CD4-positive, alpha-beta memory T cell (primary cell): Measurements from ENCODE around the gene PRDM1. TPM values are rescaled to one million over a fixed set of nuclear protein-coding genes. Genes with fewer than 3 reads are reported as not detected.

ENCODE experiments used
- CTCF ChIA-PET: fragments of 350-600 bp; sonication (Branson Sonifier 250); formaldehyde crosslinking; loops from one replicate; lab custom pipeline; 2021; ENCODE audit warnings: inconsistent platforms; ENCODE audit not compliant: partially characterized antibody; lab: Charles Lee
- POLR2A ChIA-PET: fragments of 350-600 bp; sonication (Branson Sonifier 250); formaldehyde crosslinking; loops from one replicate; lab custom pipeline; 2021; ENCODE audit not compliant: partially characterized antibody; lab: Charles Lee
- DNase-seq, 5 donors: peaks; one replicate each; pipeline versions ENCODE4 v3.0.0 to v3.0.0-alpha.2; 2020 to 2022; ENCODE audit warnings: mixed read lengths in 1 of 5
- H3K27ac ChIP-seq: one replicate; pipeline ENCODE4 v1.7.0; 2013; ENCODE audit warnings: low read depth, low read length
- H3K27me3 ChIP-seq: 2 replicates; pipeline ENCODE4 v1.7.0; 2013; ENCODE audit warnings: mild to moderate bottlenecking, low read length, moderate library complexity; ENCODE audit not compliant: insufficient read depth
- H3K36me3 ChIP-seq: 2 replicates; pipeline ENCODE4 v1.7.0; 2013; ENCODE audit warnings: mild to moderate bottlenecking, low read length, moderate library complexity; ENCODE audit not compliant: insufficient read depth
- H3K4me1 ChIP-seq: 2 replicates; pipeline ENCODE4 v1.7.0; 2013; ENCODE audit warnings: mild to moderate bottlenecking, low read length, moderate library complexity; ENCODE audit not compliant: insufficient read depth
- H3K4me3 ChIP-seq, 2 donors: one replicate each; pipeline ENCODE4 v1.7.0; 2013; ENCODE audit warnings: low read length in 2 of 2, mild to moderate bottlenecking in 1 of 2
- H3K9me3 ChIP-seq, 2 donors: one replicate each; pipeline ENCODE4 v1.7.0; 2013; ENCODE audit warnings: low read length in 2 of 2, control low read depth in 1 of 2; ENCODE audit not compliant: control insufficient read depth in 1 of 2
- H3K27ac Mint-ChIP-seq, 7 donors: one replicate each; pipeline ENCODE4 v1.8.0; 2020 to 2021; ENCODE audit warnings: mixed read lengths in 7 of 7, mild to moderate bottlenecking in 6 of 7, inconsistent platforms in 3 of 7, moderate library complexity in 3 of 7
- H3K27me3 Mint-ChIP-seq, 2 donors: one replicate each; pipeline ENCODE4 v1.8.0; 2020 to 2021; ENCODE audit warnings: mixed read lengths in 2 of 2
- H3K36me3 Mint-ChIP-seq, 2 donors: one replicate each; pipeline ENCODE4 v1.8.0; 2020 to 2021; ENCODE audit warnings: mixed read lengths in 2 of 2, inconsistent platforms in 1 of 2, mild to moderate bottlenecking in 1 of 2
- H3K4me1 Mint-ChIP-seq, 4 donors: one replicate each; pipeline ENCODE4 v1.8.0; 2020 to 2021; ENCODE audit warnings: mixed read lengths in 4 of 4, mild to moderate bottlenecking in 1 of 4
- H3K4me3 Mint-ChIP-seq, 8 donors: one replicate each; pipeline ENCODE4 v1.8.0; 2020 to 2021; ENCODE audit warnings: mixed read lengths in 8 of 8, mild to moderate bottlenecking in 7 of 8, moderate library complexity in 6 of 8, inconsistent platforms in 3 of 8
- H3K9me3 Mint-ChIP-seq, 8 donors: one replicate each; pipeline ENCODE4 v1.8.0; 2020 to 2021; ENCODE audit warnings: mixed read lengths in 8 of 8, mild to moderate bottlenecking in 5 of 8, inconsistent platforms in 3 of 8, moderate library complexity in 1 of 8
- intact Hi-C: fragments of 100-400 bp; cut with micrococcal nuclease; formaldehyde crosslinking; loops from one replicate; pipeline ENCODE4 v1.15.1; 2023
- polyA plus RNA-seq, 2 donors: library from polyadenylated mRNA; unstranded; fragments of 300-500 nt; fragmentation: Illumina TruSeq; gene quantifications; one replicate each; pipeline ENCODE4 v1.2.3, GENCODE V29; 2021
- total RNA-seq, 2 experiments: library from RNA; stranded (reverse); gene quantifications; one replicate each; pipeline ENCODE4 v1.2.3, GENCODE V29; 2021

The PRDM1 gene
- total and polyA plus RNA-seq, 4 experiments from 2014 or later = 33.4 to 97.0 (median 39.7) TPM

- peaks cover 28 to 47% (median 38%) of the 10 kb centered on the region in 4 donors for H3K4me1 Mint-ChIP-seq
- no peaks in the 10 kb centered on the region for H3K36me3 ChIP-seq
- H3K27ac Mint-ChIP-seq = peak overlapping the region in 5 of 7 donors; percentile 7 to 78 (median 53)
- no peaks in the 10 kb centered on the region for H3K9me3 ChIP-seq
- intact Hi-C loops = no loop called here
- no peak overlapping the region for H3K27ac ChIP-seq
- CTCF ChIA-PET = interaction anchor here (0.9 to 2.1 kb wide), 5 partner anchors 9 to 596 kb away, joined by 3 to 6 read pairs (median 4); no protein-coding TSS in a partner anchor
- H3K27me3 ChIP-seq = no peaks in the 10 kb centered on the region
- H3K4me3 ChIP-seq = no peak overlapping the region
- H3K9me3 Mint-ChIP-seq = no peaks in the 10 kb centered on the region
- H3K36me3 Mint-ChIP-seq = no peaks in the 10 kb centered on the region
- DNase-seq = no peak
- no peak overlapping the region for H3K4me3 Mint-ChIP-seq
- no peaks in the 10 kb centered on the region for H3K27me3 Mint-ChIP-seq
- POLR2A ChIA-PET = interaction anchor here (0.7 to 1.0 kb wide), 3 partner anchors 38 to 298 kb away, joined by 3 read pairs; no protein-coding TSS in a partner anchor
- peaks cover 27% of the 10 kb centered on the region for H3K4me1 ChIP-seq
Measured at GRCh38 chr6:106079961-106080762, 6.0 kb upstream of the PRDM1 start.

DNA sequence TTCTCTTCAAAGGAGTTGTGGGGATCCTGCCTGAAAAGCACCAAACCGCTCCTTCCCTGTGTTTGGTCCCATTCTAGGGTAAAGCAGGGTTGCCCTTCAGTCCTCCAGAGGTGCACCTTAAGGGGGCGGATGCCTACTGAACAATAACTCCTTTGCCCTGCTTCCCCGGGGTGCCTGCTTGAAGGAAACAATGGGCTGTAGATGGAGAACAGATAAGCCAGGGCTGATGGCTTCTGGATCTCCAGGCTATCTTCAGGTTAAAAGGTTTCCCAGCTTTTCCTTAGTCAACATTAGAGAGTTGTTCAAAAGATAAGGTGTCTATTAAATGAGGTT, 5.4 kb upstream of the PRDM1 start:
- H3K9me3 Mint-ChIP-seq = no peaks in the 10 kb centered on the region
- POLR2A ChIA-PET = interaction anchor here (1.0 kb wide), 1 partner anchor 299 kb away, joined by 3 read pairs; no protein-coding TSS in a partner anchor
- peak overlapping the region in 5 of 7 donors; percentile 19 to 77 (median 39) for H3K27ac Mint-ChIP-seq
- CTCF ChIA-PET = interaction anchor here (0.9 to 1.1 kb wide), 3 partner anchors 10 to 597 kb away, joined by 3 to 4 read pairs (median 3); no protein-coding TSS in a partner anchor
- H3K27me3 ChIP-seq = no peaks in the 10 kb centered on the region
- intact Hi-C loops = no loop called here
- no peaks in the 10 kb centered on the region for H3K9me3 ChIP-seq
- H3K36me3 ChIP-seq = no peaks in the 10 kb centered on the region
- no peaks in the 10 kb centered on the region for H3K36me3 Mint-ChIP-seq
- H3K4me1 Mint-ChIP-seq = peaks cover 33 to 53% (median 43%) of the 10 kb centered on the region in 4 donors
- no peaks in the 10 kb centered on the region for H3K27me3 Mint-ChIP-seq
- no peak overlapping the region for H3K4me3 ChIP-seq
- H3K27ac ChIP-seq = no peak overlapping the region
- DNase-seq = no peak
- peaks cover 33% of the 10 kb centered on the region for H3K4me1 ChIP-seq
- H3K4me3 Mint-ChIP-seq = no peak overlapping the region

DNA sequence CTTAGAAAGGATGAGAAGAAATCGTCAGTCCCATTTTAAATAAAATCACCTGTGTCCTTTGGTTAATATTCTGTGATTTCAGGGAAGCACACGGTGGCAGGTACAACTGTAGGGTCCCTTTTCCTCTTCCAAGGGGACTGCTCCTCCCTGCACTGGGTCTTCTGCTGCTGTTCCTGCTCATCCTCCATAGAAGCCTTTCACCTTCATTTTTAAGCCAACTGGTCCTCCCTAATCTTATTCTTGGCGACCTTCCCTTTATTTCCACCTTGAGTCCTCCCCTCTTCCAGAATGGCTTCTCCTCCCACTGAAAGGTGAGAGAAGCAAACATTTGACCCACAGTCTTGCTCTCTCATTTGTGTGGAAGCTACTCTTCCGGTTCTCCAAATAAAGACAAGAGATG, 4.4 kb upstream of the PRDM1 start:
- H3K4me1 Mint-ChIP-seq = peaks cover 39 to 62% (median 48%) of the 10 kb centered on the region in 4 donors
- peaks cover 0 to 3% of the 10 kb centered on the region in 2 donors for H3K36me3 Mint-ChIP-seq
- ChIA-PET POLR2A (interaction anchor here (1.3 kb wide), 1 partner anchor 12 kb away, joined by 3 read pairs; no protein-coding TSS in a partner anchor), CTCF (interaction anchor here (2.0 kb wide), 1 partner anchor 88 kb away, joined by 5 read pairs; no protein-coding TSS in a partner anchor)
- H3K4me3 Mint-ChIP-seq = no peak overlapping the region
- no peak for DNase-seq
- H3K27me3 ChIP-seq = no peaks in the 10 kb centered on the region
- no peak overlapping the region for H3K27ac ChIP-seq
- H3K4me3 ChIP-seq = no peak overlapping the region
- peaks cover 0 to 4% (median 0%) of the 10 kb centered on the region in 8 donors for H3K9me3 Mint-ChIP-seq
- no peaks in the 10 kb centered on the region for H3K27me3 Mint-ChIP-seq
- intact Hi-C loops = no loop called here
- H3K4me1 ChIP-seq = peaks cover 39% of the 10 kb centered on the region
- H3K36me3 ChIP-seq = no peaks in the 10 kb centered on the region
- peak overlapping the region in 5 of 7 donors; percentile 49 to 75 (median 71) for H3K27ac Mint-ChIP-seq
- H3K9me3 ChIP-seq = no peaks in the 10 kb centered on the region

DNA sequence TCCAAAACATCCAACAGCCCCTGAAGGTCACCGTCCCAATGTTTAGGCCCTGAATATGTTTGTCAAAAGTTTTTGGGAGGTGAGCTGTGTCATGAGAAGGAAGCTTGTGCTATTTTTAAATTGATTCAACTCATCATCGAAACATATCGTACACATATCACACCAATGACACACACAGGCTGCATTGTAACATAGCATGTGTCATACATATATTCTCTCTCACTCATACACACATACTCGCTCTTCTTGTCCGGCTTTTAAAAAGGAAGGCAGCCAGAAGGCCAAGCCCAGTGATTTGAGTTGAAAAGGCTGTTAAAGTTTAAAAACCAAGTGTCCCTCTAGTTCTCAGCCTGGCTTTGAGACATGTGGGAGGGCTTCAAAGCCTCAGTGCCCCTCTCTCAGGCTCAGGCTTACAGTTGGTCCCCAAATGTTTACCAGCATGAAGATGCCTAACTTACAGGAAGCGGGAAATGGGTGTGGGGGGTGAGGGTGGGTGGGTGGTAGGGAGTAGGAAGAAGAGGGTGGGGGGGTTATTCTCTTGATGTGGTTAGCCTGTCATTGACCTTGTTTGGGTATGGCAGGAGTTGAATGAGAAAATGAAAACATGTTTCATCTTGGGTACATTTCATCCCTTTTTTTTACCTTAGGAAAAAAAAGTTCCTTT, 3.3 kb upstream of the PRDM1 start:
- H3K27ac Mint-ChIP-seq = peak overlapping the region; percentile 38 to 91 (median 81)
- peak overlapping the region in 7 of 8 donors; percentile 36 to 96 (median 73) for H3K4me3 Mint-ChIP-seq
- H3K27me3 Mint-ChIP-seq = peaks cover 0 to 2% of the 10 kb centered on the region in 2 donors
- H3K4me3 ChIP-seq = no peak overlapping the region
- H3K4me1 ChIP-seq = peaks cover 51% of the 10 kb centered on the region
- no peak for DNase-seq
- peaks cover 0 to 4% (median 0%) of the 10 kb centered on the region in 8 donors for H3K9me3 Mint-ChIP-seq
- H3K9me3 ChIP-seq = no peaks in the 10 kb centered on the region
- no peaks in the 10 kb centered on the region for H3K27me3 ChIP-seq
- H3K36me3 Mint-ChIP-seq = peaks cover 0 to 7% of the 10 kb centered on the region in 2 donors
- ChIA-PET POLR2A (interaction anchor here (0.8 to 3.1 kb wide), 7 partner anchors 11 to 110 kb away, joined by 3 to 28 read pairs (median 3); no protein-coding TSS in a partner anchor), CTCF (interaction anchor here (0.6 to 2.2 kb wide), 9 partner anchors 7 to 306 kb away, joined by 3 to 7 read pairs (median 3); no protein-coding TSS in a partner anchor)
- no peak overlapping the region for H3K27ac ChIP-seq
- peaks cover 44 to 74% (median 56%) of the 10 kb centered on the region in 4 donors for H3K4me1 Mint-ChIP-seq
- no peaks in the 10 kb centered on the region for H3K36me3 ChIP-seq
- intact Hi-C loops = no loop called here

- no peaks in the 10 kb centered on the region for H3K9me3 ChIP-seq
- intact Hi-C loops = no loop called here
- ChIA-PET CTCF (interaction anchor here (0.7 to 2.2 kb wide), 9 partner anchors 8 to 142 kb away, joined by 3 to 7 read pairs (median 4); no protein-coding TSS in a partner anchor), POLR2A (interaction anchor here (0.8 to 3.1 kb wide), 5 partner anchors 15 to 109 kb away, joined by 3 to 28 read pairs (median 3); no protein-coding TSS in a partner anchor)
- H3K27me3 Mint-ChIP-seq = peaks cover 0 to 2% of the 10 kb centered on the region in 2 donors
- no peak overlapping the region for H3K27ac ChIP-seq
- H3K4me3 Mint-ChIP-seq = peak overlapping the region in 7 of 8 donors; percentile 12 to 96 (median 65)
- H3K36me3 Mint-ChIP-seq = peaks cover 0 to 9% of the 10 kb centered on the region in 2 donors
- H3K27ac Mint-ChIP-seq = peak overlapping the region; percentile 1 to 87 (median 67)
- H3K27me3 ChIP-seq = no peaks in the 10 kb centered on the region
- H3K4me3 ChIP-seq = no peak overlapping the region
- no peaks in the 10 kb centered on the region for H3K36me3 ChIP-seq
- peaks cover 51 to 81% (median 64%) of the 10 kb centered on the region in 4 donors for H3K4me1 Mint-ChIP-seq
- H3K9me3 Mint-ChIP-seq = peaks cover 0 to 4% (median 0%) of the 10 kb centered on the region in 8 donors
- H3K4me1 ChIP-seq = peaks cover 58% of the 10 kb centered on the region
- no peak for DNase-seq
Measured at GRCh38 chr6:106083618-106084017, 2.5 kb upstream of the PRDM1 start.

DNA sequence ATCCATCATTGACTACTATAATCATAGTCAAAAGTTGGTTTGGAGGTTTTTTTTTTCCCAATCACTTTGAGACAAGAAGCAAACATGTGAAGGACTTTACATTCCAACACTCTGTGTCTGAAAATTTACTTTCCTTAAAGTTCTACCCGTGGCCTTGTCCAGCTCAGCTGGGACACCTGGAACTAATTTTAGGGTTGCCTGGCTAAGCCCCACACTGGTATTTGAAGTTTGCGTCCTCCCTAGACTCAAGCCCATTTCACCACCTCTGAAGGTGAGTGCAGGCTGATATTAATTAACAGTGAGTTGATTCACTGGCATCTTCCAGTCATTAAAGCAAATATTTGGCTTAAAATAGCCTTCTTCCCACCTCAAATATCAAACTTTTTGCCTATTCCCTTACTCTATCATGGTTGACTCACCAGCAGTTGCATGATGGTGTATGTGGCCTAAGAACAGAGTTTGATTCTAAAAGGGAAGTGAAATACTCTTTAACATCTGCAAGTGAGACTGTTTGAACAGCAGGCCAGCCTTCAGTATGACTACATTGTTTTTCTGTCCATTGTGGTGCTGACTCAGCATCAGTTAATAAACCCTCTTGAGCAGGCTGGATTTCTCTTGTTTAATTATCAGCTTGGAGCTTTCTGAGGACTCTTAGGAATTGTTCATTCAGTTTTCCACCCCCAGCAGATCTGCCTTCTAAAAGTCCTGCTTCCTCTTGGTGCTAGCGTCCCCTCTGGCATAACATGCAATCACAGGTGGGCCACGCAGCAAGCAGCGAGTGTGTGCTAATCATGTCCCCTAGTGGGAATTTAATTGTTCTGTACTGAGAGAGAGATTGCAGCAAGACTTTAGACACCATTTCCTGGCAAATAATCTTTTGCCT, 1.8 kb upstream of the PRDM1 start:
- H3K27me3 Mint-ChIP-seq = peaks cover 0 to 2% of the 10 kb centered on the region in 2 donors
- H3K27ac ChIP-seq = no peak overlapping the region

More for the DNA sequence above, 1.8 kb upstream of the PRDM1 start:
- H3K4me3 ChIP-seq = no peak overlapping the region
- no peaks in the 10 kb centered on the region for H3K27me3 ChIP-seq
- ChIA-PET CTCF (interaction anchor here (0.7 to 2.2 kb wide), 9 partner anchors 9 to 141 kb away, joined by 3 to 7 read pairs (median 4); no protein-coding TSS in a partner anchor), POLR2A (interaction anchor here (0.8 to 3.1 kb wide), 5 partner anchors 15 to 103 kb away, joined by 3 to 28 read pairs (median 3); no protein-coding TSS in a partner anchor)
- no peaks in the 10 kb centered on the region for H3K36me3 ChIP-seq
- peaks cover 51 to 89% (median 70%) of the 10 kb centered on the region in 4 donors for H3K4me1 Mint-ChIP-seq
- peaks cover 0 to 4% (median 0%) of the 10 kb centered on the region in 8 donors for H3K9me3 Mint-ChIP-seq
- peaks cover 0 to 11% of the 10 kb centered on the region in 2 donors for H3K36me3 Mint-ChIP-seq
- intact Hi-C loops = no loop called here
- H3K4me1 ChIP-seq = peaks cover 65% of the 10 kb centered on the region
- DNase-seq = no peak
- no peaks in the 10 kb centered on the region for H3K9me3 ChIP-seq
- H3K27ac Mint-ChIP-seq = peak overlapping the region in 6 of 7 donors; percentile 3 to 81 (median 33)
- peak overlapping the region in 7 of 8 donors; percentile 43 to 96 (median 65) for H3K4me3 Mint-ChIP-seq
